ENCODE results near the gene CDKL1.

CDKL1 gene

GRCh38 chr14:50354527-50354926, 42.2 kb downstream of the CDKL1 start:
- no peak for DNase-seq

- DNase-seq: no peak
These were observed 43.6 kb downstream of the CDKL1 start for GRCh38 chr14:50353126-50353525.

- DNase-seq: no peak
These were observed 44.1 kb downstream of the CDKL1 start for GRCh38 chr14:50352584-50352983.

- no peak for DNase-seq
These were observed 45.7 kb downstream of the CDKL1 start for GRCh38 chr14:50350975-50351374.

GRCh38 chr14:50348933-50349332, 47.7 kb downstream of the CDKL1 start:
- no peak for DNase-seq

GRCh38 chr14:50347521-50347920, 49.2 kb downstream of the CDKL1 start:
- no peak for DNase-seq

- DNase-seq: no peak
These were observed 50.7 kb downstream of the CDKL1 start for GRCh38 chr14:50345846-50346422.

GRCh38 chr14:50344876-50345563, 51.7 kb downstream of the CDKL1 start:
- DNase-seq: no peak

GRCh38 chr14:50344116-50344775, 52.4 kb downstream of the CDKL1 start:
- no peak for DNase-seq

- DNase-seq: no peak
These were observed 53.2 kb downstream of the CDKL1 start for GRCh38 chr14:50343434-50343833.

- peak; percentile 25 for DNase-seq
These were observed 54.2 kb downstream of the CDKL1 start for GRCh38 chr14:50342221-50343078.

GRCh38 chr14:50340963-50341362, 55.7 kb downstream of the CDKL1 start:
- DNase-seq: no peak

- no peak for DNase-seq
These were observed 56.6 kb downstream of the CDKL1 start for GRCh38 chr14:50340045-50340444.

- DNase-seq: peak; percentile 8
These were observed 57.4 kb downstream of the CDKL1 start for GRCh38 chr14:50339178-50339804.

- no peak for DNase-seq
These were observed 58.1 kb downstream of the CDKL1 start for GRCh38 chr14:50338587-50338986.

GRCh38 chr14:50335989-50336824, 60.5 kb downstream of the CDKL1 start:
- no peak for DNase-seq

GRCh38 chr14:50335389-50335788, 61.3 kb downstream of the CDKL1 start:
- DNase-seq: peak; percentile 81

GRCh38 chr14:50334211-50334610, 62.5 kb downstream of the CDKL1 start:
- DNase-seq: peak; percentile 7

- DNase-seq: no peak
These were observed 63.6 kb downstream of the CDKL1 start for GRCh38 chr14:50333014-50333509.

GRCh38 chr14:50331596-50331995, 65.1 kb downstream of the CDKL1 start:
- DNase-seq: no peak

GRCh38 chr14:50321009-50321660, 75.5 kb downstream of the CDKL1 start:
- DNase-seq: peak; percentile 73

Data from DMS153 (cell line).